Mononuclear cell (primary cell): Measurements from ENCODE around the gene SACS. TPM values are rescaled to one million over a fixed set of nuclear protein-coding genes. Genes with fewer than 3 reads are reported as not detected.
"Not testable (repeated sequence)": the region's sequence is repeated elsewhere in the genome, so short reads cannot be mapped to it uniquely, and the experiment has no call there.

ENCODE experiments used
- H3K27me3 ChIP-seq: 2 replicates; pipeline ENCODE4 v1.6.0; 2011; ENCODE audit warnings: low read length, control low read depth; ENCODE audit not compliant: insufficient read depth
- H3K4me1 ChIP-seq: 2 replicates; pipeline ENCODE4 v1.5.1; 2011; ENCODE audit warnings: mild to moderate bottlenecking, low read length, control low read depth; ENCODE audit not compliant: insufficient read depth
- H3K4me3 ChIP-seq: 2 replicates; pipeline ENCODE4 v1.5.1; 2011; ENCODE audit warnings: mild to moderate bottlenecking, low read length, moderate library complexity
- H3K9me3 ChIP-seq: 2 replicates; pipeline ENCODE4 v1.5.1; 2011; ENCODE audit warnings: low read depth, mild to moderate bottlenecking, control low read depth, low read length
- total RNA-seq: library from RNA; depleted of rRNA; stranded (reverse); fragments of >200 nt; gene quantifications from one replicate; pipeline ENCODE4 v1.2.3, GENCODE V29; 2012

SACS gene
- total RNA-seq, 1 donor = 21.1 TPM

GRCh38 chr13:23323946-23324709, 109.4 kb downstream of the SACS start:
- H3K9me3 ChIP-seq = no peaks in the 10 kb centered on the region
- H3K4me3 ChIP-seq = no peak overlapping the region
- peaks cover 9% of the 10 kb centered on the region for H3K4me1 ChIP-seq
- H3K27me3 ChIP-seq = no peaks in the 10 kb centered on the region

GRCh38 chr13:23322353-23323336, 110.9 kb downstream of the SACS start:
- Histone ChIP-seq H3K4me3 (no peak overlapping the region), H3K9me3 (no peaks in the 10 kb centered on the region), H3K4me1 (peaks cover 9% of the 10 kb centered on the region), H3K27me3 (no peaks in the 10 kb centered on the region)

GRCh38 chr13:23321535-23322241, 111.8 kb downstream of the SACS start:
- Histone ChIP-seq H3K9me3 (no peaks in the 10 kb centered on the region), H3K4me1 (peaks cover 9% of the 10 kb centered on the region), H3K27me3 (no peaks in the 10 kb centered on the region), H3K4me3 (peak overlapping the region; percentile 38)

GRCh38 chr13:23320926-23321534, 112.5 kb downstream of the SACS start:
- Histone ChIP-seq H3K27me3 (no peaks in the 10 kb centered on the region), H3K9me3 (no peaks in the 10 kb centered on the region), H3K4me3 (peak overlapping the region; percentile 38), H3K4me1 (peaks cover 9% of the 10 kb centered on the region)

GRCh38 chr13:23319883-23320224, 113.6 kb downstream of the SACS start:
- Histone ChIP-seq H3K9me3 (no peaks in the 10 kb centered on the region), H3K4me1 (peaks cover 9% of the 10 kb centered on the region), H3K27me3 (no peaks in the 10 kb centered on the region), H3K4me3 (no peak overlapping the region)

GRCh38 chr13:23314837-23315236, 118.7 kb downstream of the SACS start:
- H3K9me3 ChIP-seq, H3K27me3 ChIP-seq, H3K4me3 ChIP-seq, H3K4me1 ChIP-seq: not testable (repeated sequence)

GRCh38 chr13:23292586-23292985, 140.9 kb downstream of the SACS start:
- H3K4me3 ChIP-seq = no peak overlapping the region
- H3K4me1 ChIP-seq = no peaks in the 10 kb centered on the region
- H3K27me3 ChIP-seq = no peaks in the 10 kb centered on the region
- H3K9me3 ChIP-seq = no peaks in the 10 kb centered on the region

GRCh38 chr13:23289917-23290357, 143.6 kb downstream of the SACS start:
- H3K27me3 ChIP-seq = no peaks in the 10 kb centered on the region
- H3K9me3 ChIP-seq = no peaks in the 10 kb centered on the region
- no peaks in the 10 kb centered on the region for H3K4me1 ChIP-seq
- no peak overlapping the region for H3K4me3 ChIP-seq

GRCh38 chr13:23288995-23289394, 144.5 kb downstream of the SACS start:
- Histone ChIP-seq H3K27me3 (no peaks in the 10 kb centered on the region), H3K4me1 (no peaks in the 10 kb centered on the region), H3K9me3 (no peaks in the 10 kb centered on the region), H3K4me3 (no peak overlapping the region)

GRCh38 chr13:23288564-23288963, 144.9 kb downstream of the SACS start:
- no peaks in the 10 kb centered on the region for H3K9me3 ChIP-seq
- no peaks in the 10 kb centered on the region for H3K4me1 ChIP-seq
- H3K27me3 ChIP-seq = no peaks in the 10 kb centered on the region
- no peak overlapping the region for H3K4me3 ChIP-seq

- Histone ChIP-seq H3K9me3 (no peaks in the 10 kb centered on the region), H3K4me3 (no peak overlapping the region), H3K4me1 (no peaks in the 10 kb centered on the region), H3K27me3 (no peaks in the 10 kb centered on the region)
Measured at GRCh38 chr13:23279321-23279720, 154.2 kb downstream of the SACS start.

Other genes starting within 250 kb of the SACS start
- 0.21 TPM for gene TNFRSF19, start 136.7 kb upstream of the SACS start, total RNA-seq